HG03457 (cell line): ENCODE measurements around the gene BRWD1.

Experiments
- ATAC-seq: cut with Tn5 transposase; IDR thresholded peaks from one replicate; pipeline ENCODE4 v1.9.1; 2021; ENCODE audit warnings: moderate number of reproducible peaks; ENCODE audit not compliant: unreplicated experiment

The BRWD1 gene

DNA sequence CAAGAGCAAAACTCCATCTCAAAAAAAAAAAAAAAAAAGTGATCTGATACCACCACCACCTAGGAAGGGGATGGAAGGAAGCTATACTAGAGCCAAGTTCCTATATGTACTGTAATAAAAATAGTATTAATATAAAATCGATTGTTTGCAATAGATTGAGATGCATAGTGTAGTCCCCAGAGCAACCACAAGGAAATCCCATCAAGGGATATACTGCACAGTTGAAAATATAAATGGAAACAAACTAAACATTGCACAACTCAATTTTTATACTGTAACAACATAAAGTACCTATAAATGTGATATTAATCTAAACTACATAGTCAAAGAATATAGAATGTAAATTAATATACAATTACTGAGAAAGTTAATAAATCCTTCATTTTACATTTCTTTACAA, 109.3 kb downstream of the BRWD1 start:
- no peak for ATAC-seq

DNA sequence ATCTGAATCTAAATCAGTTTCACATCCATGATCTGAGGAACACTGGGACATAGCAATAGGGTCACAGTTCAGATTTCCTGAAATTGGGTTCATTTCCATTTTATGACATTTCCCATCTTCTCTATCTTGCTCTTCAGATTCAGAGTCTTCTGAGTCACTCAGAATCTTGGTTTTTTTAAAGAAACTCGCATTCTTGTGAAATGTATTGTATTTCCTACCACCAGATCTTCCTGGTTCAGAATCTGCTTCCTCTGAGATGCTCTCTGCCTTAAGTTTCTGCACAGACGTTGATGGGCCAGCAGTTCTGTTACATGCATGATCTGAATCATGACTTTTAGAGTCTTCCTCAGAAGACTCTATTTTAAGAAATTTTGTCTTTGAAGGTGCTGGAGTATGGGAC, 114.6 kb downstream of the BRWD1 start:
- ATAC-seq = no peak

DNA sequence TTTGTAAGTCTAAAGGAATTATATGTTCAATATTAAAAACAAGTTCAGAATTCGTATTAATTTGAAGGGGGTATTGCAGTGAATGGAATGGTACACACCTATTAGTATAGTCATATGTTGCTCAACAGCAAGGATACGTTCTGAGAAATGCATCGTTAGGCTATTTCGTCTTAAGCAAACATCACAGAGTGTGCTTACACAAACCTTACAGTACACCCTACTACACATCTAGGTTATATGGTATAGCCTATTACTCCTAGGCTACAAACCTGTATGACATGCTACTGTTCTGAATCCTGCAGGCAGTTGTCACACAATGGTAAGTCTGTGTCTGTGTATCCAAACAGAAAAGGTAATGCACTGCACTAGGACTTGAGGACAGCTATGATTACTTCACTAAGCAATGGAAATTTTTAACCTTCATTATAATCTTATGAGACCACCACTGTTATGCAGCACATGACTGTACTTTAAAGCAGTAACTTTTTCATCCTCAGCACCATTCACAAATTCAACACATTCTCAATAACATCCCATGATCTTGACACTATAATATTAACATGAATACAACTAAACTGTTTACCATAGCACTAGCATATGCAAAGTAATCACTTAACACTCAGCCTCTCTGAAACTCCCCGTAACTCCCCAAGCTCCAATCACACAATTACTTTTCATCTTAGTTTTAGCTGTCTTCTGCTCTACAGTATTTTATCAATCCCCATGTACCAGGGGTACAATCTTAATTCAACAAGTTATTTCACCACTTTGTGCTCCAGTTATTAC, 115.8 kb downstream of the BRWD1 start:
- ATAC-seq = no peak

- ATAC-seq = no peak
Measured at GRCh38 chr21:39196838-39197237, 116.6 kb downstream of the BRWD1 start.

DNA sequence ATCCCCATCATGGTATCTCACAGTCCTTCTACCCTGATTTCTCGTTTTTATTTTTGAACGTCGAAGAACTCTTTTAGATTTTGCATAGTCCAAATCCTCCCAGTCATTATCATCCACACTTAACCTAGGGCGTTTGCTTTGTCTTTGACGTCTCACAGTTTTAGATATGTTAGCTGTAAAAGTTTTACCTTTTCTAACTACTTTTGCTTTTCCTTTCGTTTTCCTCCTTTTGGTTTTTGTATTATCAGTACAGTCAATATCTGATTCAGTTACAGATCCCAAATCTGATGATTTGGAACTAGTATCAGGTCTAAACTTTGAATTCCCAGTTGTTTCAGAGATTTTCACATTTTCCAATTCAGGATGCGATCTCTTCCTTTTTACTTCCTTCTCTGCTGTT, 117.1 kb downstream of the BRWD1 start:
- ATAC-seq = no peak

- no peak for ATAC-seq
Measured at GRCh38 chr21:39193380-39193779, 120.1 kb downstream of the BRWD1 start.

GRCh38 chr21:39189857-39190604, 123.4 kb downstream of the BRWD1 start:
- no peak for ATAC-seq

DNA sequence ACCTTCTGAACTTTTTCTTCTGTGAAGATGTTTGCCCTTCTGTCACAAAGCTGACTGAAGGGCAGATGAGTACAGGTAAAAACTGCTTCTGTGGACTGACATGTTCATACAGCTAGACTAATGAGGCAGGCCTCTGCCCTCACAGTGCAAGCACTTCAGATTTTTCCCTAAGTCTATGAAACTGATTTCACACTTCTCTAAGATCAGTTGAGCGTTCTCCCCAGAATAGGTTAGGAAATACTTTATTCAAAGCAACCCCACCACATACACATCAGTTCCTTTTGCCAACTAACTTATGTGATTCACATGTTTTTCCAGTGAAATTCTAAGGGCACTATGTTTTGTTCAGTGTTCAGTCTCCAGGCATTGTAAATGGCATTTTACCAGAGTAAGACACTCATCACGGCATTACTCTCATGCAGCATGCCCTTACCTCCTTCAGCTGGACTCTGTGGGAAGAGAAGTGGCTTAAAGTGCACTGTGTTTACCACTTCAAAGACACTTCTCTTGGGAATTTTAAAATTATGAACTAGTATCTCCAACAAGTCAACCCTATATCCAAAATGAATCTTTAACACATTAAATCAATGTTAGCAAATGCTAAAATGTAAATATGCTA, 124.8 kb downstream of the BRWD1 start:
- no peak for ATAC-seq

- no peak for ATAC-seq
Measured at GRCh38 chr21:39187141-39187540, 126.3 kb downstream of the BRWD1 start.

DNA sequence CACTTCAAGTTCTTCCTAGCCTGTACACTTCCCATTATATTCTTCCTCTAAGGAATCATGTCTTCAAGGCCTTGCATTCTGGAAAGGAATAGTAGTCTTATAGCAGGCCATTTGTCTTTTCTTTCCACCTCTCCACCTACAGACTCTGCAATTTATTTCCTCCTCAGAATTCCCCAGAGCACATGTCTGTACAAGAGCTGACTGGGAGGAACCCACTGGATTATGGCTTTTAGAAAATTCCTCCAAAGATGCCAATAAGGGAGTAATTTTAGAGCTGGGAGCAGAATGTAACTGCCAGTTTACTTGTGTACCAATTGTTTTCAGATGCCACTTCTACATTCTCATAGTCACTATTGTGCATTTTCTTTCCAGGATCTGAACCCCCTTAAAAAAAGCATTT, 126.8 kb downstream of the BRWD1 start:
- ATAC-seq = no peak

GRCh38 chr21:39185157-39185556, 128.3 kb downstream of the BRWD1 start:
- ATAC-seq = no peak

GRCh38 chr21:39184050-39184980, 129.1 kb downstream of the BRWD1 start:
- no peak for ATAC-seq

GRCh38 chr21:39183272-39184049, 130.0 kb downstream of the BRWD1 start, which contains the start of gene PSMG1:
TSS of gene PSMG1 (minus strand) at chr21:39183451. CDS start at chr21:39183385, 66 bp downstream.
- peak; percentile 81 for ATAC-seq

- no peak for ATAC-seq
Measured at GRCh38 chr21:39182484-39183271, 130.8 kb downstream of the BRWD1 start.

- ATAC-seq = no peak
Measured at GRCh38 chr21:39182016-39182415, 131.4 kb downstream of the BRWD1 start.

- ATAC-seq = no peak
Measured at GRCh38 chr21:39181205-39181818, 132.1 kb downstream of the BRWD1 start.

DNA sequence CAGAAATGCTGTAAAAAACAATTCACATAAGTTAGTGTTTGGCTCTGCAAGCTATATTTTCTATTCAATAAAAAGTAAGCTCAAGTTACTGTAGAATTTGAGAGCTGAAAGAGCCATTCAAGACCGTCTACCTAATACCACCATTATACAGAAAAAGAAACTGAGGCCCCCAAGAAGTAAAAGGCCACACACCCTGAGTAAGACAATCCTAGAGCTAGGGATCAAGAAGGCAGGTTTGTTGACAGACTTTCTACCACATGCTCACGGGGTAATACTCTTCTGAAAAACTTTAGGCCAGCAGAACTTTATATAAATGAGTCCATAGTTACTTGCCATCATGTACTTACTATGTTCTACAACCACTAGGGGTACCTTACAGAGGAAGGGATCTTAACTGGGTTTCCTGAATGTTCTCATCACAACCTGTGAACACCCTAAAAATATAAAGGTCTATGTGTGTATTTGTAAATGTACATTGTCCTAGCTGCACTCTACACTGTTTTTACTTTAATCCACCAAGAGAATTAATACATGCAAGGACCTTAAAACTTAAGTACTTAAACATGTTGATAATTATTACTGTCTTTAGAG, 132.9 kb downstream of the BRWD1 start:
- no peak for ATAC-seq

GRCh38 chr21:39178421-39178820, 135.0 kb downstream of the BRWD1 start:
- no peak for ATAC-seq
